Suprapubic skin (tissue), 4 donors: ENCODE measurements around the gene CD48. TPM values are rescaled to one million over a fixed set of nuclear protein-coding genes. Genes with fewer than 3 reads are reported as not detected.
A peak's percentile ranks its signal among the peaks of the same experiment; 100 is the strongest.

Experiments
- DNase-seq, 2 donors: peaks; one replicate each; pipeline ENCODE4 v3.0.0-alpha.2; 2019; ENCODE audit warnings: low spot score in 2 of 2
- H3K27ac ChIP-seq: fragments of 200-600 bp; sonication (generic); one replicate; pipeline ENCODE4 v1.5.1; 2019
- H3K27me3 ChIP-seq: fragments of 200-600 bp; sonication (generic); one replicate; pipeline ENCODE4 v1.5.1; 2019
- H3K36me3 ChIP-seq: fragments of 200-600 bp; sonication (generic); one replicate; pipeline ENCODE4 v1.5.1; 2019
- H3K4me1 ChIP-seq: fragments of 200-600 bp; sonication (generic); one replicate; pipeline ENCODE4 v1.5.1; 2019
- H3K4me3 ChIP-seq: fragments of 200-600 bp; sonication (generic); one replicate; pipeline ENCODE4 v1.5.1; 2019; ENCODE audit warnings: mild to moderate bottlenecking
- H3K9me3 ChIP-seq: fragments of 200-600 bp; sonication (generic); one replicate; pipeline ENCODE4 v1.5.1; 2019
- EP300 ChIP-seq: sonication (generic); formaldehyde crosslinking; IDR thresholded peaks from one replicate; pipeline ENCODE4 v1.6.1; 2017; ENCODE audit warnings: antibody characterized with exemption
- POLR2A ChIP-seq, 2 donors: fragments of 450-650 bp; IDR thresholded peaks; one replicate each; pipeline ENCODE4 v1.6.1; 2017; ENCODE audit warnings: antibody characterized with exemption in 2 of 2, mild to moderate bottlenecking in 2 of 2, moderate library complexity in 2 of 2
- POLR2AphosphoS5 ChIP-seq, 3 donors: sonication (generic); formaldehyde crosslinking; IDR thresholded peaks; one replicate each; pipeline ENCODE4 v1.6.1; 2017; ENCODE audit warnings: antibody characterized with exemption in 3 of 3
- WGBS: methylation state at CpG from one replicate; pipeline ENCODE4 v1.1.5; 2018; 5-methylcytosine and 5-hydroxymethylcytosine counted together
- total RNA-seq, 4 donors: library from RNA; depleted of rRNA; stranded (reverse); fragments of >200 nt; gene quantifications; one replicate each; pipeline ENCODE4 v1.1.0, GENCODE V29; 2016
- TF ChIP-seq, protein P1 (sequence below), 2 donors: fragments of 200-600 bp in 1 of 2; fragments of 450-650 bp in 1 of 2; sonication (generic) in 1 of 2; IDR thresholded peaks; one replicate each; pipeline ENCODE4 v1.5.1; 2016 to 2019; ENCODE audit warnings: antibody characterized with exemption in 2 of 2, mild to moderate bottlenecking in 1 of 2, moderate library complexity in 1 of 2

The CD48 gene
- total RNA-seq, 4 donors from 2014 or later = 0.60 to 1.6 (median 1.0) TPM; not detected in 1

- DNase-seq = no peak
- Histone ChIP-seq H3K9me3 (no peaks in the 10 kb centered on the region), H3K36me3 (no peaks in the 10 kb centered on the region), H3K27ac (no peak overlapping the region), H3K4me1 (no peaks in the 10 kb centered on the region), H3K4me3 (no peak overlapping the region), H3K27me3 (no peaks in the 10 kb centered on the region)
- TF ChIP-seq, protein P1, sequence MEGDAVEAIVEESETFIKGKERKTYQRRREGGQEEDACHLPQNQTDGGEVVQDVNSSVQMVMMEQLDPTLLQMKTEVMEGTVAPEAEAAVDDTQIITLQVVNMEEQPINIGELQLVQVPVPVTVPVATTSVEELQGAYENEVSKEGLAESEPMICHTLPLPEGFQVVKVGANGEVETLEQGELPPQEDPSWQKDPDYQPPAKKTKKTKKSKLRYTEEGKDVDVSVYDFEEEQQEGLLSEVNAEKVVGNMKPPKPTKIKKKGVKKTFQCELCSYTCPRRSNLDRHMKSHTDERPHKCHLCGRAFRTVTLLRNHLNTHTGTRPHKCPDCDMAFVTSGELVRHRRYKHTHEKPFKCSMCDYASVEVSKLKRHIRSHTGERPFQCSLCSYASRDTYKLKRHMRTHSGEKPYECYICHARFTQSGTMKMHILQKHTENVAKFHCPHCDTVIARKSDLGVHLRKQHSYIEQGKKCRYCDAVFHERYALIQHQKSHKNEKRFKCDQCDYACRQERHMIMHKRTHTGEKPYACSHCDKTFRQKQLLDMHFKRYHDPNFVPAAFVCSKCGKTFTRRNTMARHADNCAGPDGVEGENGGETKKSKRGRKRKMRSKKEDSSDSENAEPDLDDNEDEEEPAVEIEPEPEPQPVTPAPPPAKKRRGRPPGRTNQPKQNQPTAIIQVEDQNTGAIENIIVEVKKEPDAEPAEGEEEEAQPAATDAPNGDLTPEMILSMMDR (IDR thresholded peaks at IDR 0.05) = no peak
- TF ChIP-seq POLR2A (IDR thresholded peaks at IDR 0.05) (no peak), POLR2AphosphoS5 (IDR thresholded peaks at IDR 0.05) (no peak), EP300 (no peak)
- 48% methylated on average over 4 of the region's 4 CpGs for WGBS
Observed at GRCh38 chr1:160682983-160683865, 28.4 kb downstream of the CD48 start.

DNA sequence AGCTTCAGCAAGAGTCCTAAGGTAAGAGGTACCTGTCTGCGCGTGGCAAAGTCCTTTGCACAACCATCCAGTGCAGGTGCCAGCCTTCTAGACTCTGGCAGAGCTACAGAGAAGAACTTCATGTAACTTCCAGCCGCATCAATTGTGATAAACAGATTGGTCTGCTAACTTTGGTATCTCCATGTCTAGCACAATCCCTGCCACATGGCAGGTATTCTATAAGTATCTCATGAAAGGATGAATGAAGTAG lies 29.8 kb downstream of the CD48 start:
- no peaks in the 10 kb centered on the region for H3K9me3 ChIP-seq
- TF ChIP-seq, protein P1 (IDR thresholded peaks at IDR 0.05) = no peak
- 100% methylated on average over 3 of the region's 3 CpGs for WGBS

DNA sequence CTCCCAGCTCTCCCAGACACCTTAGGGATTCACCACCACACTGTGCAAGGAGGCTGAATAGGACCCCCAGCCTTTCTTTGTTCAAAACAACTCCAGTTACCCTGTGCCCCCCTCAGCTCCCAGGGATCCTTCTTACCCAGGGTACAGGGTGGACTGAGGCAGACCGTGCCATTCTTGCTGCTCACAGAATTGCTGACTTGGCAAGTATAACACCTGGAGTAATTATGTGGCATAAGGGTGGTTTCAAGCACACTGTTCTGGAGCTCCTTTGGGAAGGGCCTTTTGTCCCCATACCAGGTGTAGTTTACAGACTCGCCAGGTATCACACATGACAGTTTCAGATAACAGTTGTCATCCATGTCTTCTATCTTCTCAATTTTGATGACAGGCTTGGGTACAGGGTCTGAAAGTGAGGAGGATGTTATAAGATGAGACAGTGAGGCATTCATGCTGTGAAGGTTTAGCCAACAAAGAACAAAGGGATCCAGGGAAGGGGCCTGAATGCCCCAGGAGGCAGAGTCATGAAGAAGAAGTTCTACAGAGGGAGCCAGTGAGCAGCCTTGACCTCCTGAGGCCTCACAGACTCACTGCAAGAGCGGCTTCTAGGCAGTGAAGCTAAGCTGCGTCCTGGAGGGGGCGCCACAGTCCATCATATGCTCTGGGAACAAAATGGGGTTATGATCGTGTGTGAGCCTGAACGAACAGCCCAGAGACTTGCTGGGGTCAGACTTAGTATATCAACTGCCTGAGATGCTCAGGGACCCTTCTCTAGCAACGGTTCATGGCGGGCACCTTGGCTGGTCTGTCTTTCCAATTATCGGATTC lies 30.3 kb downstream of the CD48 start:
- Histone ChIP-seq H3K4me3 (no peak overlapping the region), H3K27me3 (no peaks in the 10 kb centered on the region), H3K36me3 (no peaks in the 10 kb centered on the region), H3K4me1 (no peaks in the 10 kb centered on the region), H3K9me3 (no peaks in the 10 kb centered on the region), H3K27ac (no peak overlapping the region)
- TF ChIP-seq EP300 = no peak
- TF ChIP-seq, protein P1 (IDR thresholded peaks at IDR 0.05) = peak; percentile 67 to 73
- no peak for TF ChIP-seq POLR2AphosphoS5 (IDR thresholded peaks at IDR 0.05)
- no peak for TF ChIP-seq POLR2A (IDR thresholded peaks at IDR 0.05)
- peak; percentile 83 for DNase-seq
- 42% methylated on average over 9 of the region's 10 CpGs for WGBS

More for the DNA sequence above, 29.8 kb downstream of the CD48 start:
- Histone ChIP-seq H3K4me1 (no peaks in the 10 kb centered on the region), H3K36me3 (no peaks in the 10 kb centered on the region), H3K27me3 (no peaks in the 10 kb centered on the region), H3K4me3 (no peak overlapping the region), H3K27ac (no peak overlapping the region)
- DNase-seq = no peak

DNA sequence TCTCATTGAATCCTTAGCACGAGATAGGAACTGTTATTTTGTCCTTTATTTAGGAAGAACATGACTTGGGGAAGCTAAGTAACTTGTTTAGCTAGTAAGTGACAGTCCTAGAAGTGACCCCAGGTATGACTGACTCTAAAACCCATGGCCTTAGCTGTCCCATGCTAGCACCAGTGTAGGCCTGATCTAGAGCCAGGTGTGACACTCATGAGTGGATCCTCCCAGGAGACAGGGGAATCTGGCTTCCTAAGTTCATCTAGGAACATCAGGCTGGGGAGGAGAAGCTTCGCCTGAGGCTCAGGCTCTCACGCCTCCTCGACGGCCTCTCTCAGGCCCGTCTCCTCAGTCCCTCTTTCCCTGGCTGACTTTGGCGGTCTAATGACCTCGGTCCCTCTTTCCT lies 31.2 kb downstream of the CD48 start:
- 90% methylated on average over 8 of the region's 8 CpGs for WGBS
- no peaks in the 10 kb centered on the region for H3K9me3 ChIP-seq
- TF ChIP-seq, protein P1 (IDR thresholded peaks at IDR 0.05) = no peak
- no peak for TF ChIP-seq POLR2AphosphoS5 (IDR thresholded peaks at IDR 0.05)
- no peak for TF ChIP-seq EP300
- TF ChIP-seq POLR2A (IDR thresholded peaks at IDR 0.05) = no peak

DNA sequence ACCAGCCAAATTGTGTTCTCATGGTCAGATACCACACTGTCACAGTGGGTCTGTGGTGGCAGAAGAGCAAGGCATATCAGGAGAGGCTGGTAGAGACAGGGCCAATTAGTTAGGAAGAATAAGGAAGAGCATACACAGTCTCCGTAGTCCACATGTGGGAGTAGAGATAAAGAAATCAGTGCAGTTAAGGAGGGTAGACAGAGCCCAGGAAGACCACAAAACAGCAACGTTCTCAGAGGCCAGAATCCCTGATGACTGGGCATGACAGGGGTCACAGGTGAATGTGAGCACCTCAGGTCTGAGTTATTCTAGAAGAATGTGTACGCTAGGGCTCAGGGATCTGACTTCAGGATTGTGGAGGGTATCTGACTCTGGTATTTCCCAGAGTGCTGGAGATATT lies 31.7 kb downstream of the CD48 start:
- Histone ChIP-seq H3K36me3 (no peaks in the 10 kb centered on the region), H3K27me3 (no peaks in the 10 kb centered on the region), H3K4me1 (peaks cover 3% of the 10 kb centered on the region), H3K4me3 (no peak overlapping the region), H3K9me3 (no peaks in the 10 kb centered on the region), H3K27ac (no peak overlapping the region)
- DNase-seq = no peak
- 76% methylated on average over 3 of the region's 3 CpGs for WGBS
- no peak for TF ChIP-seq POLR2A (IDR thresholded peaks at IDR 0.05)
- TF ChIP-seq EP300 = no peak
- no peak for TF ChIP-seq POLR2AphosphoS5 (IDR thresholded peaks at IDR 0.05)
- TF ChIP-seq, protein P1 (IDR thresholded peaks at IDR 0.05) = no peak

More for the DNA sequence above, 31.2 kb downstream of the CD48 start:
- Histone ChIP-seq H3K27me3 (no peaks in the 10 kb centered on the region), H3K4me1 (peaks cover 3% of the 10 kb centered on the region), H3K4me3 (no peak overlapping the region), H3K36me3 (no peaks in the 10 kb centered on the region), H3K27ac (no peak overlapping the region)
- DNase-seq = no peak
